SIG-M5 (cell line): ENCODE measurements around the gene RBM38.

Experiments
- DNase-seq: peaks from one replicate; lab custom pipeline; 2025; lab: John Stamatoyannopoulos, UW

Gene RBM38

DNA sequence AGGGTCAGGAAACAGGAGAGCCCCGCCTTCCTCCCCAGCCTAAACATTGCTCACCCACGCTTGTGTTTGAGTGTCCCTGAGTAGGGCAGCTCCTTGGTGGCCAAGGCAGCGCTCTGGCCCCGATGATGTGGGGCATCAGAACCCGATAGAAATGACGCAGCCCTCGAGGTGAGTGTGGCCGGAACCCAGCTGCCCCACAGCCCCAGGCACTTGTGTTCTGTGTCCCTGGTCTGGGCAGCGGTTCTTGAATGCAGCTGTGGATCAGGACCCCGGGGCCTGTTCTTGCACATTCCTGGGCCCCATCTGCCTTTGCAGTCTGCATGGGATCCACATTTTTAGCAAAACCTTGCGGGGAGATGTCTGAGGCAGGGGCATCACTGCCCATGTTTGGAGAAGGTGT is 12.8 kb downstream of the RBM38 start:
- DNase-seq = no peak

DNA sequence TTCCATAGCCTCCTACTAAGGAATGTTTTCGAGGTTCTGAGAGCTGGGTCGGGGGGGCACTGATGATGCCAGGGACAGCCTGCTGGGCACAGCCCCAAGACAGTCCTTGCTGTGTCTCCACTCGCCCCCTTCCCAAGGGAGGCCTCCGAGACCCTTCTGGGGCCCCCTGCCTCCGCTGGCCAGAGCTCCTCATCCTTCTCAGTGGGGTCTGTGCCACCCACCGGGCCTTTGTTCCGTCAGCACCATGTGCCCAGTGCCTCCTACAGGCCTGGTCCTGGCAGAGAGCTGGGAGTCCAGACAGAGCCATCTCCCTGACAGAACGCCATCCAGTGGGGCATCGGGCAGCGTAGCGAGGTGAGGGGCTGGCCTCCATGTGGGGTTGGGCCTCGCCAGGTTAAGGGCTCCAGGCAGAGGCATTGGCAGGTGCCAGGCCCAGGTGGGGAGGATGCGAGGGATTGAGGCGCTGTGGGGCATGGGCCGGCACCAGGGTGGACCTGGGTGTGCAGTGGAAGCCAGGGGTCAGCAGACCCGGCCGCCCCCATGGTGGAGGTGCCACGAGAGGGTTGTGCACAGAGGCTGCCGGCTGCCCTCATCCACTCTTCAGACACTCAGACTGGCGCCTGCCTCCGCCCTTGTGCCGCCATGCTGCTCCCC is 13.3 kb downstream of the RBM38 start:
- no peak for DNase-seq

GRCh38 chr20:57405236-57406016 is 14.2 kb downstream of the RBM38 start:
- no peak for DNase-seq

DNA sequence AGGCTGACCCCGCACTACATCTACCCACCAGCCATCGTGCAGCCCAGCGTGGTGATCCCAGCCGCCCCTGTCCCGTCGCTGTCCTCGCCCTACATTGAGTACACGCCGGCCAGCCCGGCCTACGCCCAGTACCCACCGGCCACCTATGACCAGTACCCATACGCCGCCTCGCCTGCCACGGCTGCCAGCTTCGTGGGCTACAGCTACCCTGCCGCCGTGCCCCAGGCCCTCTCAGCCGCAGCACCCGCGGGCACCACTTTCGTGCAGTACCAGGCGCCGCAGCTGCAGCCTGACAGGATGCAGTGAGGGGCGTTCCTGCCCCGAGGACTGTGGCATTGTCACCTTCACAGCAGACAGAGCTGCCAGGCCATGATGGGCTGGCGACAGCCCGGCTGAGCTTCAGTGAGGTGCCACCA is 16.4 kb downstream of the RBM38 start:
- DNase-seq = no peak

GRCh38 chr20:57408131-57408530 is 16.9 kb downstream of the RBM38 start:
- no peak for DNase-seq

DNA sequence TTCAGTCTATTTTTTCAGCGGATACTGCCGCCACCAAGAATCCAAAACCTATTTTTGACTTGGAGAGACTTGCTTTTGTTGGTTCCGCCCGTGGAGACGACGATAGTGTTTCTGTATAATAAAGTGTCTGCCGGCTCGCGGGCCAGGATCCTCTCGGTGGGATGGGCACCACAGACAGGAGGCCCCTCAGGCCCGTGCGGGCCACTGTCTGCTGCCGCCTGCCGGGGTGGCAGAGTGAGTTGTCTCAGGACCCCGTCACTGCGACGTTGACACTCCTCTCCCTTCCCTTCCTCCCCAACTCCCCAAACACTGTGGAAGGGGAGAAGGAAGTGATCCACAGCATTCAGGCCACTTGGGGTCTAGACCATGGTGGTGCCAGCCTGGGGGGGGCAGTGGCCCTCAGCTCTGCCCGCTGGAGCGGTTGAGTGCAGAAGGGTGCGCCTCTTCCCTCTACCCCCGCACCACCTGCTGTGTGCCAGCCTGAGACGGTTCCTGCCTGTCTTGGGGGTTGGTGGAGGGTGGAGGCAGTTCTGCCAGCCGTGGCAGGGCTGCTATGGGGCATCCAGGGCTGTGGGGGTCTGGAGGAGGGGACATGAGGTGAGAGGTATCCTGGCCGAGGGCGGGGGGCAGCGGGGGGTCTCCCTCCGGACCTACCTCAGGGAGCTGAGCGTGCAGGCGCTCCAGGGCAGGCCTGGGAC is 17.5 kb downstream of the RBM38 start:
- no peak for DNase-seq

DNA sequence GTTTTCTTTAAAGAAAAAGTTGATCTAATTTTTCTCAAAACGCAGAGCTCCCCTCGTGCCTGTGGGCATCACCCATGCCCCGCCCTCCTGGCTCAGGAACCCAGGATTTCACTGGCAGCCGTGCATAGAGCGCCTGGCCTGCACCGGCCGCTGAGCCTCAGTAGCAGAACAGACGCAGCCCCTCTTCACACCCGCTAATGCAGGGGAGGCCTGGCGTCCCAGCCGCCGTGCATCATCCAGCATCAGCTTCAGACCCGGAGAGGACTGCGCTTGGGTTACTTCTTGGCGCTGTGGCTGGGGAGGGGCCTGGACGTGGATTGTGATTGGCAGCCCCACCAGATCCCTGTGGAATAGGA is 18.1 kb downstream of the RBM38 start:
- DNase-seq = no peak

GRCh38 chr20:57409672-57410397 is 18.6 kb downstream of the RBM38 start:
- DNase-seq = no peak

GRCh38 chr20:57410398-57410920 is 19.3 kb downstream of the RBM38 start:
- DNase-seq = no peak

- no peak for DNase-seq
These were observed 19.7 kb downstream of the RBM38 start for GRCh38 chr20:57410924-57411323.

DNA sequence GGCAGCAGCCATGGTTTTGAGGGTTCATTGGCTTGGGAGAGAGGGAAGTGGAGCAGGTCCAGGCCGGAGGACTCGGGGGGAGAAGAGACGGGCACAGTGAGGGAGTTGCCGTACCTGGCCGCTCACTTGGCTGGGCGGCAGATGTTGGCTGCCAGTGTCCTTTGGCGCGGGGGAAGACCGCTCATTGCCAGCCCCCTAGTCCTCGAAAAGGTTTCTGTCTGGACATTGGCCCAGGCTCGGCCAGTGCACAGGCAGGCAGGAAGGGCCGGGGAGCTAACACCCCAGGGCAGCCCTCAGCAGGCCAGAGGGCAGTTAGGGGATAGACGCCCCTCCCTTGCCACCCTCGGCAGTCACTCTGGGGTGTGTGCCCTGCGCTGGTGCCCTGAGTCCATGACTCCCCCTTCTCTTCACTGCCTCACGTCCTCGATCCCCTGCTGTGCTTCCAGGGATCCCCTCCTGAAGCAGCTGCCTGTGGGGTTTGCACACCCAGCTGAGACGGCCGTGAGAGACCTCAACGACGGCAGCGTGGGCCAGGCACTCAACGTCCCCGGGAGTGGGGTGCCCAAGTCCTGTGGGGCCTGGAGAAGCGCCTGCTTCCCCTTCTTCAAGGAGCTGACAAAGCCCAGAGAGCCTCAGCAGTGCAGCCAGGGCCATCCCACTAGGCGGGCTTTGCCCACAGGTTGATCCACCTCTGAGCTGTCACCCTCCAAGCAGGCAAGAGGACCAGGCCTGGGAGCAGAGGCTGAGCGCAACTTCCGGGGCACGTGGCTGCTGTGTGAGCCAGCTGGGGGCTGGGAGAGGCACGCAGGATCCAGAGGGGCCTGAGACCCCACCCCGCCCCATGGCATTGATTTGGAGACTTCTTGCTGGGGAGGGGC is 20.4 kb downstream of the RBM38 start:
- no peak for DNase-seq

DNA sequence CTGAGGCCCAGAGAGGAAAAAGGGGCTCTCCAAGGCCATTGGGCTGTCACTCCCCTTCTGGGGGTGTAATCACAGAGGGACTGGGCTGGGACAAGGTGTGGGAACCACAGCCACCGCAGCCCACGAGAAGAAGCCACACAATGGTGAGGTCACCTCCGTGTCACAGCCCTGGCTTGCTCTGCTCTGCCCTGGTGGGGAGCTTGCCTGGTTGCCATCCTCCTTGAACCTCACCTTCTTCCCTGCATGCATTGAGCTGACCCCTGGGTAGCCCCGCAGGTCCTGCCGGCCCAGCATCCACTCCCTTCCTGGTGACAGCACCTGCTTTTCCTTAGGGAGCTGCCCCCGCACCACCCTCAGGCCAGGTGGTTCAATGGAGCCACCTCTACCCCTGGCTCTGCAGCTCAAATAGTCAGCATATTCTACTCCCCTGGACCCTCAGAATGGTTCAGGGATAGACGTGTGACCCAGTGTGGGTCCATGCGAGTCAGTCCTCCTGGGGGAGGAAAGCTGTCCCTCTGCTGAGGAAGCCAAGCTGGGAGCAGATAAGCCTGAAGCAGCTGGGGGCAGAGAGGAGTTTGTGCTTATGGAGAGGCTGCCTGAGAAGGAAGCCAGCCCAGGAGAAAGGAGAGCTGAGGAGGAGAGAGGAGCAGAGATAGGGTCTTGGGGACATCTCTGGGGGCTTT is 21.3 kb downstream of the RBM38 start:
- DNase-seq = no peak

- DNase-seq = no peak
These were observed 22.8 kb downstream of the RBM38 start for GRCh38 chr20:57413986-57414385.

DNA sequence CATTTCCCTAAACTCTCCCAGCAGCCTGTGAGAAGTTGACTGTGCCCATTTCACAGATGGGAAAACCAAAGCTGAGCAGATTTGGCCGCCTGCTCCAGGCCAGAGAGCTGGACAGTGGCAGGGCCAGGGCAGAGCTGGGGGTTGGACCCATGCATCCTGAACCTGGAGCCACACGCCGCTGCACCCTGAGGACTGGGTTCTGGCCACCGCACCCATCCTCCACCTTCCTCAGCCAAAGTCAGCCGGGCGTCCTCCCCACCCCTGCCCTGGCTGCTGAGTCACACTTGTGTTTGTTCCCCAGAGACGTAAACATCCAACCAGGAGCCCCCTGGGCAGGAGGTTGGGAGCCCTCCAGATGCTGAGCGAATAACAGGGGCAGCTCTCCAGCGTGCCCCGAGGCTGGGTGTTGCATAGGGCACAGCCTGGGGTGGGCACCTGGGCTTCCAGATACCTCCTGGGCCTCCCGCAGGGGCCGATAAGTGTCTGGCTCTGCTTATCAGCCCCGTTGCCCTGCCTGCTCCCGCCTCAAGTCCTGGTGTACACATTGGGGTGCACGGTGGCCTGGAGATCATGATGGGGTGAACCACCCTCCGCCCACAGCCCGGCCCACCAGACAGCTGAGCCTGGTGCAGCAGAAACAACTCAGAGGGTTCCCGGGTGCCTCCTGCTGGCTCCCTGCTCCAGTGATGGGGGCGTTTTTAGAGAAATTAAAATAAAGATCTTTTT is 23.8 kb downstream of the RBM38 start:
- no peak for DNase-seq

GRCh38 chr20:57415771-57416170 is 24.6 kb downstream of the RBM38 start:
- no peak for DNase-seq

GRCh38 chr20:57416296-57417022 is 25.3 kb downstream of the RBM38 start:
- no peak for DNase-seq

GRCh38 chr20:57417051-57417689 is 26.0 kb downstream of the RBM38 start:
- DNase-seq = no peak

GRCh38 chr20:57417830-57418780 is 26.9 kb downstream of the RBM38 start:
- DNase-seq = no peak
